Keratinocyte (primary cell): Measurements from ENCODE around the gene ZNF33A.

Source experiments
- CTCF ChIP-seq, 3 experiments: IDR thresholded peaks in 1 of 3; conservative IDR thresholded peaks in 1 of 3; optimal IDR thresholded peaks in 1 of 3; 2 replicates in 2 of 3; 3 replicates in 1 of 3; pipeline versions ENCODE3 to v1.5.1; 2011; ENCODE audit warnings: low read length in 3 of 3, mild to moderate bottlenecking in 3 of 3, moderate library complexity in 2 of 3, control low read depth in 1 of 3, inconsistent platforms in 1 of 3; ENCODE audit not compliant: insufficient read depth in 2 of 3; ENCODE audit errors: extremely low read depth in 1 of 3
- EZH2 ChIP-seq: IDR thresholded peaks from one replicate; pipeline ENCODE4 v1.6.1; 2012; ENCODE audit warnings: inconsistent platforms, mild to moderate bottlenecking, low read length, moderate library complexity

- TF ChIP-seq CTCF (optimal IDR thresholded peaks at IDR 0.05 in 1 of 3, IDR thresholded peaks at IDR 0.05 in 1 of 3, conservative IDR thresholded peaks at IDR 0.05 in 1 of 3; ENCODE audit: extremely low read depth in 1 of 3, insufficient read depth in 2 of 3, low read length in 3 of 3) (no peak), EZH2 (no peak)
Measured at GRCh38 chr10:38043516-38043915, 33.0 kb downstream of the ZNF33A start.
